Mammary epithelial cell (primary cell): ENCODE data around the gene MTHFD2L.

Source experiments
- CTCF ChIP-seq, 2 donors: IDR thresholded peaks in 1 of 2; conservative IDR thresholded peaks in 1 of 2; 2 replicates each; pipeline ENCODE4 v1.5.1; 2011 to 2012; ENCODE audit warnings: inconsistent platforms in 2 of 2, low read length in 2 of 2, mild to moderate bottlenecking in 2 of 2, control low read depth in 1 of 2, low read depth in 1 of 2; ENCODE audit not compliant: insufficient read depth in 1 of 2; ENCODE audit errors: extremely low read depth in 1 of 2
- EZH2 ChIP-seq: IDR thresholded peaks from 2 replicates; pipeline ENCODE4 v1.6.1; 2012; ENCODE audit warnings: low read length, inconsistent platforms, borderline replicate concordance

DNA sequence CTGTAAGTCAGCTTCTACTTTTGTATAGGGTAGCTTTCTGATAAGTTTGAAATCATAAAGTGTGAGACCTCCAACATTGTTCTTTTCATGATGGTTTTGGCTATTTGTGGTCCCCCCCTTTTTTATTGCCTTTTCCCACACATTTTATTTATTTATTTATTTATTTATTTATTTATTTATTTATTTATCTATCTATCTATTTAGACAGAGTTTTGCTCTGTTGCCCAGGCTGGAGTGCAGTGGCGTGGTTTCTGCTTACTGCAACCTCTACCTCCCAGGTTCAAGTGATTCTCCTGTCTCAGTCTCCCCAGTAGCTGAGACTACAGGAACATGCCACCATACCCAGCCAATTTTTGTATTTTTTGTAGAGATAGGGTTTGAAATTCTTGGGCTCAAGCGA lies 9.7 kb upstream of the MTHFD2L start:
- TF ChIP-seq CTCF (conservative IDR thresholded peaks at IDR 0.05 in 1 of 2, IDR thresholded peaks at IDR 0.05 in 1 of 2; ENCODE audit: extremely low read depth in 1 of 2, insufficient read depth in 1 of 2, low read depth in 1 of 2, low read length in 2 of 2) (no peak), EZH2 (no peak)
